SIG-M5 (cell line): ENCODE data around the gene GDPD5.

Experiments used
- DNase-seq: peaks from one replicate; lab custom pipeline; 2025; lab: John Stamatoyannopoulos, UW

The GDPD5 gene

DNA sequence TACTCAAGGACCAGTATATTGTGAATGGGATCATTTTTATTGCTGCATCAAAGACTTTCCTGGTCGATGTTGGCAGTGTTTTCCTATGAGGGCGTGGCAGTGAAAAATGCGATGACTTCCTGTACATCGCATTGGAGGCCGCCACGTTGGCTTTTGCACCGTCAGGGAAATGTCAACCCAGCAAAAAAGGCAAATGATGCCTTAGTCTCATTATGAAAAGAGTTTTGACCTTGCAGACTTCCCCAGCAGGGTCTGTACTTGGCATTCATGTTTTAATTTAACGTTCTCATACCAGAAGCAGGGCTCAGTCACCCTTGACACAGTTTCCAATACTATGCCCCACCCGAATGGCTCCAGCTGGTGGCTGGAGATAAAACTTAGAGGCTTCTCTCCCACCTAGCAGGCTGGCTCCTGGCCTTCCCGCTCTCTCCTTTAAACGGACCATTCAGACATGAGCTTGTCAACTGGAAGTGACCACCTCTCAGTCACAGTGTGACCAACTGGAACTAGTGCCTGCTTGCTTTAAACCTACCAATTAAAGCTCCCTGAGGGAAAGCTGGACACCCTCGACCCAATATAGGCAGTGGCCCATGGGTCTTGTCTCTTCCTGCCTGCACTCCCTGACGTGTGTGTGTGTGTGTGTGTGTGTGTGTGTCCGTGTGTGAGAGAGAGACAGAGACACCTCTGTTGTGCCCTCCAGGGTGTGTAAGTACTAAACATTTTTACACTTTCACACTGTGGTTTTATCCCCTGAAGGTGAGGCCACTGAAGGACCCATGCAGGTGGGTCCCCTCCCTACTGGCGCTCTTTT, 8.7 kb upstream of the GDPD5 start:
- no peak for DNase-seq

DNA sequence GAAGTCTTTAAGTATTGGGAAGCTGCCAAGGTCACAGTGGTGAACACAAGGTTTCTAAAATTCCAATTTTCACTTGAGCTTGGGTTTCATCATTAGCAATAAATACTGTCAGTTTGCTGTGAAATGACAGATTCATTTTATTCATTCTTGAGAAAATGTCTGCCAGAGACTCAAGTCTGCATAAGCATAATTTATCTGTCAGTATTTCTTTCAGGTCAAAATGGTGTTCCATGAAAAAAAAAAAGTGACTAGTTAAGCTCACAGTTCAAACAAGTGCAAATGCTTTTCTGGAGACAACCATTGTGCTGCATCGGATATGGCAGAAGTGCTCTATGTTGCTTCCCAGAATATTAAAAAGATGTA, 8.1 kb upstream of the GDPD5 start:
- DNase-seq, result no peak

DNA sequence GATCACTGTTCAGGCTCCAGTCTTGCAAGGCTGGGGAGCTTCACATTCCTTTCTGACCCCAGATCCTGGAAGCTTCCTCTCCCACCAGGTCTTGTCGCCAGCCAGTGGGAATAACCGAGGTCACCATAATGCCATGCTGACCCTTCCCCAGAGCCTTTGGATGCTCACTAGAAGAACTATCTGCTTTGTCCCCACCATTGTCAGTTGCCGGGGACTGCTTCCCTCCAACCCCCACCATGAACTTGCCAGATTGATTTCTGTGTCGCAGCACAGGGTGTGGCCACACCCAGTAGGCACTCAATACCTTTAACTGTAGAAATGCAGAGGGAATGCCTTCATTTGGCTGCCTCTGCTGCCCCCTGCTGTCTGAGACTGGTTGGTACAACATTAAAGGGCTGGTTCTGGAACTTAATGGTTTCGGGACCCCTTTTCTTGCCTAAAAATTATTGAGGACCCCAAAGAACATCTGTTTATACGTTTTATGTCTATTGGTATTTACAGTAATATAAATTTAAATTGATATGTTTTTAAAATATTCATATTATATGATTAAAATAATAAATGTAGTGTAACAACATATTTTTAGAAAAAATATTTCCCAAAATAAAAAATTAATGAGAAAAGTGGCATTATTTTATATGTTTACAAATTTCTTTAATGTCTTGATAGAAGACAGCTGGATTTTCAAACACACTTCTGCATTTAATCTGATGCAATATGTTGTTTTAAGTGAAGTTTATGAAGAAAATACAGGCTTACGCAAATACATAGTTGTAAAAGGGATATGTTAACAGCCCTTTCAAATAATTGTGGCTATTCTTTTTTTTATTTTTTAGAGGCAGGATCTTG, 6.7 kb upstream of the GDPD5 start:
- no peak for DNase-seq

GRCh38 chr11:75531325-75531724, 5.6 kb upstream of the GDPD5 start:
- DNase-seq, result no peak

DNA sequence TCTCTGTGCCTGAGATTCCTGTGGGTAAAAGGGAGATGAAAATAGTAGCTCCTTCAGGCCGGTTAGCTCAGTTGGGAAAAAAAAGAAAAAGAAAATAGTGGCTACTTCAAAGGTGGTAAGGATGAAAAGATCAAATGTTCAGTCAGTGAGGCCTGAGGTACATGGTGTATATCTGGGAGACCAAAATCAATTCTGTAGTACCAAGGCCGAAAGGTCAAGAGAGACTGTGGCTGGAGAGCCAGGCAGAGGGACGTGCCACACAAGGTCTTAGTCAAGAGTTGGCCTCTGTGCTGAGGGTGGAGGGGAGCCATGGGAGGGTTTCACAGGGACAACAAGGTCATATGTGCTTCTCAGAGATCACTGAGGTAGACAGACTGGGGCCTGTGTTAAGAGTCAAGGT, 4.8 kb upstream of the GDPD5 start:
- DNase-seq, result no peak

DNA sequence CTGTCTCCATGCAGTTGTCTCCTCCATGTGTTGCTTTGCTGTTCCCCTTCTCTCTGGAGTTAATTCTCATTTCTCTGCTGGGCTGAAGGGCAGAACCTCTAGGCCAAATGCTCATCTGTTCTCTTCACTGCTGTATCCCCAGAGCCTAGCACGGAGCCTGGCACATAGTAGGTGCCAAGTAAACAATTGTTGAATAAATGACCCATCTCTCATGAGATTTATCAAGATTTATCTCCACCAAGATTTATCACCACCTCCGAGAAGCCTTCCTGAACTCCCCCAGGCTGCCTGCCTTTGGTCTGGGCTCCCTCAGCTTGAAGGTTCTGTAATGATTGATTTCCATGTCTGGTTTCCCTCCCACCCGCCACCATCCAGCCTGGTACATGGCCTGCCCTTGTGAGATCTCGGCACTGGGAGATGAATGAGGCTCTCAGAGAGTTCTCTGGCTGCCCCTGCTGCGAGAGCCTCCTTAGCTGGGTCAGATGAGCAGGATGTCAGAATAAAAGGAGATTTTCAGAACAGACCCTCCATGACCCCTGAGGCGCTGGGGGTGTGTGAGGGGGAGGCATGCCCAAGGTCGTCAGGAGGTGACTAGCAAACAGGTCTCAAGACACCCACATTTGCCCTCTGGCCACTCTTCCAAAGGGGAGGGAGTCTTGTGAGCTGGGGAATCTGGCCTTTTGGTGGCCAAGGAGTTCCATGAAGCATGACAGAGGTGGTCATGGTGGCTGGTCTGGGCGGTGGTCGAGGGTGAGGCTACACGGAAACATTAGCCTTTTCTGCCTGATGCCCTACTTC, 2.4 kb upstream of the GDPD5 start:
- no peak for DNase-seq

GRCh38 chr11:75527130-75527529, 1.4 kb upstream of the GDPD5 start:
- no peak for DNase-seq

- no peak for DNase-seq
These were observed 426 bp upstream of the GDPD5 start for GRCh38 chr11:75526192-75526541.

DNA sequence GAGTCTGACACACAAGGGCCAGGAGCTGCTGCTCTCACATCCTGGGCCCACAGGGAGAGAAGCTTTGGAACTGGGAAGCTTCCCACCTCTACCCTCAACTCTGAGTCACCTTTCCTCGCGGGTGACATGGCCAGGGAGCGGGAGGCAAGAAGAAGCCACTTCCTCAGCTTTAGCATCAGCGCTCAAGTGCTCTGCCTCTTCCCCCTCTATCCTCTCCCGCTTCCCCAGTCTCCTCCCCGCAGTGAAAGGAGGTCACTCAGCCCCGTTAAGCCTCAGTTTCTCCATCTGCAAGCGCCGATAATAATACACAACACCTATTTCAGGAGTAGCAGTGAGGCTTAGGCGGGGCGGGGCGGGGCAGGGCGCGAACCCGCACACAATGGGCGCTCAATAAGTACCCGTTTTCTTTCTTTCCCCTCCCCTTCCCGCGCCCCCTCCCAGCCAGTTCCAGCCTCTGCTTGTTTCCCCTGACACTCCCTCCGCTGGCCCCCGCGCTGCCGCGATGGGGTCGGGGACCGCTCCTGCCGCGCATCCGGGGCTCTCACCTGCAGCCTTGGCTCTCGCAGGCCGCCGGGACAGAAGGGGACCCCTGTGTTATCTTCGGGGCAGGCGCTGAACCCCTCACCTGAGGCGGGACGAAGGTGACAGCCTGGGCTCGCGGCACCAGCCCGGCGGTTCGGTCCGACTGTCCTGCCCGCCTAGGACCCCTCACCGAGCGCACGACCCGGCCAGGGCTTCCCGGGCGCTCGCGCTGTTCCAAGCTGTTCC, 892 bp downstream of the GDPD5 start:
- no peak for DNase-seq

GRCh38 chr11:75523811-75524664, 1.7 kb downstream of the GDPD5 start:
- DNase-seq, result no peak

- DNase-seq, result no peak
These were observed 2.6 kb downstream of the GDPD5 start for GRCh38 chr11:75523189-75523588.

DNA sequence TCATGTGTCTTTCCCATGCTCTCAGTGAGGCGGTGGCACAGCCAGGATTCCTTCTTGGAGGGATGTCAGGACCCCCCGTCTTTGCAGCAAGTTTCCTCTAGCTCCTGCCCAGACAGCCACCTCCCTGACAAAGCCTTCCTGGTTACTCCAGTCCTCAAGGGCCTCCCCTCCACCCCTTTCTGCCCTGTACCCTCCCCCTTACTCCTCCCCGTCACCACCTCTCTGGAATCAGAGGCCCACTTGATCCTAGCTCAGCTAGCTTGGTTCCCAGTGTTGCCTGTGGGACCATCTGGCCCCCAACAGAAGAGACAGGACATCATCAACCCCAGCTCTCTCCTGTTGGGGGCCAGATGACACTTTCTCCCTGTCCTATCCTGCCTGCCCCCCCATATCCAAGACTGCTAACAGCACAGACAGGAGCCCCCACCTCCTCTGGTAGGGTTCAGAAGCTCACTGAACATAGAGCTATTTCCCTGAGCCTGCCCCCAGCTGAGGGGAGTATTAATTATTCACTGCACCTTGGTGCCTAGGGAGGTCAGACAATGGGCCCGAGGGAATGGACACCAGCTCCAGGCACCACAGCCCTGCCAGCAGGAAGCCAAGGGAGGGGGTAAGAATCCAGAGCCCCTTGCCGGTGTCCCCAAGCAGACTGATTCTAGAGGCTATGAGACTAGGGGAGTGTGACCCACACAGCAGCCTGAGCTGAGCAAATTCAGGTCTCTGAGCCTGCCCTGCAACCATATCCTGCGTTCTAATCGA, 3.3 kb downstream of the GDPD5 start:
- DNase-seq, result no peak

DNA sequence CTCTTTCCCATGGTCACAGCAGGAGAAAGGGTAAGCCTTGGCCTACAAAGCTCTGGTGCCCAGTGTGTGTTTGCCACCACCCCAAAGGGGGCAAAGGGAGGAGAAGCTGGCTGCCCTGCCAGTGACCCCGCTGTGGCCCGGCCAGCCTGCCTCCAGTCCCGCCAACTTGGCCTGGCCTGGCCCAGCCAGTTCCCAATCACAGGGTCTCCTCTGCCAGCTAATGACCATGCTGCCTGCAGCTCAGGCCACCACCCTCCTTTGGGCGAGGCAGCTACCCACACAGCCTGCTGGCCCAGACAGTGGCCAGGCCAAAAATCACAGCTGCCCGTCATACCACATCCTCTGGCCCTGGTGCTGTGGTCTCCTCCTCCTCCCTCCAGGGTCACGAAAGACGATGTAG, 5.1 kb downstream of the GDPD5 start:
- DNase-seq, result no peak

- no peak for DNase-seq
These were observed 6.7 kb downstream of the GDPD5 start for GRCh38 chr11:75518771-75519653.

GRCh38 chr11:75518204-75518549, 7.6 kb downstream of the GDPD5 start:
- DNase-seq, result no peak

DNA sequence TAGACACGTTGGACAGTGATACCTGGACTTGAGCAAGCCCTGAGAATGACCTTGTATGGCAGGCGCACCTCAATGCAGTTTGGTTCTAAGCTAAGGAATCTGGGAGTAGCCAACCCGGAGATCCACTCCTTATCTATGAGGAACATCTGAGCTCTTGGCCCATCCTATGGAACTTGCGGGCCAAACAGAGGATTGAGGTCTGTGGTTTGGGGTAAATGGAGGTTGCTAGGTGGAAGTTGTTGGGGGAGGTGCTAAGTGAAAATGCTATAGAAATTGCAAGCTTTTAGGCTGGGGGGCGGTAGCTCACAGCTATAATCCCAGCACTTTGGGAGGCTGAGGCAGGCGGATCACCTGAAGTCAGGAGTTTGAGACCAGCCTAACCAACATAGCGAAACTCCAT, 8.9 kb downstream of the GDPD5 start:
- DNase-seq, result no peak

GRCh38 chr11:75516140-75516539, 9.6 kb downstream of the GDPD5 start:
- DNase-seq, result no peak

GRCh38 chr11:75514596-75514995, 11.1 kb downstream of the GDPD5 start:
- DNase-seq, result no peak

GRCh38 chr11:75513250-75513649, 12.5 kb downstream of the GDPD5 start:
- DNase-seq, result no peak

DNA sequence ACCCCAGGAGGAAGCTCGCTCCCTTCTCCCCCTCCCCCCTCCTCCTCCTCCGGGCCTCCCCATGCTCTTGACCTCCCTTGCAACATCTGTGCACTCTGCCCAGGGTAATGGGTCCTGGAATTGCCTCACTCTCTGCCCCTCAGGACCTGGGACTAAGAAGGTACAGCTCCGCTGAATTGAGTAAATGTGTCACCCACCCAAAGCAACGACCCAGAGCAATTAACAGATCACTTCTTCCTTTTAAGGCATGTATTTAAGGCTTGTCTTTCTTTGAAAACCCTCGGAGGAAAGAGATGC, 15.1 kb downstream of the GDPD5 start:
- no peak for DNase-seq
